ENCODE results near the gene LY9.

DNA sequence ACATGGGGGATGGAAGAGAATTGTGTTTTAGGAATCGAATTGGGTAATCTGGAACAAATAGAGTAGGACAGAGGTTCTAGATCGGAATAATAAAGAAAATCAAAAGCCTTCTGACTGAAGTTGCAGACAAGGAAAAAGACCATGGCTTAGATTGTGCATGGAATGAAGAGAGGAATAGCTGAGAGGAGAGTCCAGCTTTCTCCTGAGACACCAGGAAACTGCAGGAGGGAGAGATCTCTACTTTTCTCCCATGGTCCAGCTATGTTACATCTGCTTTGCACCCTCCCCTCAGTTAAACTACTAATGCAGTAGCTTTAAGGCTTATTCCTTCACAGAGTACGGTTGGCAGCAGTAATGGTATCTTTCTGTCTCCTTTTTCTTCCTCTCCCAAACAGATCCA lies 43.6 kb upstream of the LY9 start:
- no peak for TF ChIP-seq ZNF274 (IDR thresholded peaks at IDR 0.05; ENCODE audit: low read depth, low read length)
- TF ChIP-seq YY1 (IDR thresholded peaks at IDR 0.05; ENCODE audit: insufficient read depth, insufficient read length): no peak

All from NT2/D1 (cell line).